Mesendoderm (in vitro differentiated cells): ENCODE results near the gene MGRN1.

Experiments used
- DNase-seq: peaks from one replicate; pipeline ENCODE4 v3.0.0; 2013
- H2AK5ac ChIP-seq: 2 replicates; pipeline ENCODE4 v1.6.1; 2013; ENCODE audit warnings: low read length, inconsistent platforms
- H2BK120ac ChIP-seq: 2 replicates; pipeline ENCODE4 v1.6.1; 2013; ENCODE audit warnings: low read depth, mild to moderate bottlenecking, low read length, moderate library complexity, mixed read lengths
- H2BK15ac ChIP-seq: replicated peaks from 2 replicates; pipeline ENCODE4 v1.6.1; 2013; ENCODE audit warnings: low read depth, mild to moderate bottlenecking, moderate library complexity
- H2BK5ac ChIP-seq: 2 replicates; pipeline ENCODE4 v1.6.1; 2013; ENCODE audit warnings: low read length, inconsistent platforms
- H3K18ac ChIP-seq: 2 replicates; pipeline ENCODE4 v1.6.1; 2013; ENCODE audit warnings: mild to moderate bottlenecking, low read length, mixed read lengths
- H3K23ac ChIP-seq: one replicate; pipeline ENCODE4 v1.6.1; 2013; ENCODE audit warnings: low read length
- H3K27ac ChIP-seq: 2 replicates; pipeline ENCODE4 v1.5.1; 2013; ENCODE audit warnings: low read depth, mild to moderate bottlenecking, inconsistent platforms, low read length, moderate library complexity
- H3K27me3 ChIP-seq: 2 replicates; pipeline ENCODE4 v1.6.1; 2013; ENCODE audit warnings: low read length, control low read depth, mild to moderate bottlenecking, inconsistent platforms; ENCODE audit not compliant: insufficient read depth, poor library complexity
- H3K36me3 ChIP-seq: 2 replicates; pipeline ENCODE4 v1.6.1; 2013; ENCODE audit warnings: low read length, inconsistent platforms; ENCODE audit not compliant: control insufficient read depth, insufficient read depth
- H3K4ac ChIP-seq: one replicate; pipeline ENCODE4 v1.6.1; 2013; ENCODE audit warnings: low read depth, mild to moderate bottlenecking, low read length, moderate library complexity
- H3K4me1 ChIP-seq: 2 replicates; pipeline ENCODE4 v1.6.1; 2013; ENCODE audit warnings: low read depth, low read length, inconsistent platforms; ENCODE audit not compliant: control insufficient read depth
- H3K4me2 ChIP-seq: 2 replicates; pipeline ENCODE4 v1.6.1; 2013; ENCODE audit warnings: low read length
- H3K4me3 ChIP-seq: 2 replicates; pipeline ENCODE4 v1.5.1; 2013; ENCODE audit warnings: mild to moderate bottlenecking, low read length
- H3K56ac ChIP-seq: one replicate; pipeline ENCODE4 v1.6.1; 2013; ENCODE audit warnings: low read length
- H3K79me1 ChIP-seq: 2 replicates; pipeline ENCODE4 v1.6.1; 2013; ENCODE audit warnings: low read length, inconsistent platforms
- H3K79me2 ChIP-seq: 2 replicates; pipeline ENCODE4 v1.6.1; 2013; ENCODE audit warnings: mild to moderate bottlenecking, low read length; ENCODE audit not compliant: control insufficient read depth, insufficient read depth
- H3K9ac ChIP-seq: 2 replicates; pipeline ENCODE4 v1.6.1; 2013; ENCODE audit warnings: low read length, inconsistent platforms
- H4K5ac ChIP-seq: one replicate; pipeline ENCODE4 v1.6.1; 2013; ENCODE audit warnings: low read length
- H4K8ac ChIP-seq: one replicate; pipeline ENCODE4 v1.6.1; 2013; ENCODE audit warnings: low read depth, mild to moderate bottlenecking, control low read depth, low read length, moderate library complexity
- WGBS: extraction: QIAGEN DNeasy Blood & Tissue Kit; methylation state at CpG from one replicate; pipeline ENCODE4 v1.1.7; 2013; ENCODE audit warnings: low lambda C conversion rate, missing lambda C conversion rate; ENCODE audit not compliant: insufficient coverage; ENCODE audit errors: extremely low coverage; 5-methylcytosine and 5-hydroxymethylcytosine counted together

Gene MGRN1

DNA sequence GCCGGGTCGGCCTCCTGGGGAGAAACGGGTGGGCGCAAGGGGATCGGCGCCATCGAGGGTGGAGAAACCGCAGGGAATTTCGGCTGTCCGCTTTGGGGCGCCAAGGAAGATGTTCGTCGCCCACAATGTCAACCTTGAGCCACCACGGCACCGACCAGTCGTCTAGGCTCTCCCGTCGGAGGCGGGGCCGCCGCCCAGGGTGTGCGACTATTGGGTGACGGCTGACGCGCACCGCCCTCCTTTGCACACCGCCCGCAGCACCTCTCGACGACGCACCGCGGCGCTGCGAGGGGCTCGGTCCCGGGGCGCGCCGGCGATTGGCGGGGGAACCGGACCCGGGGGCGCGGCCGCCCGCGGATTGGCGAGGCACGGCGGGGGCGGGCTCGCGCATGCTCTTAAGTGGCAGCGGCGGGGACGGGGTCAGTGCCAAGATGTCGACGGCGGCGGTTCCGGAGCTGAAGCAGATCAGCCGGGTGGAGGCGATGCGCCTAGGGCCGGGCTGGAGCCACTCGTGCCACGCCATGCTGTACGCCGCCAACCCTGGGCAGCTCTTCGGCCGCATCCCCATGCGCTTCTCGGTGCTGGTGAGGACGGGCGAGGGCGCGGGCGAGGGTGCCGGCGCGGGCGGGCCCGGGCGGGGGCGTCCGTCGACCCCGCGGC, 68.8 kb downstream of the MGRN1 start, which contains the start of gene NUDT16L1:
TSS of gene NUDT16L1 (plus strand) at position 267 of the 660 bp plus-strand sequence. CDS start at position 432, 165 bp downstream.
- Histone ChIP-seq H3K4me1 (no peaks in the 10 kb centered on the region), H3K56ac (peak within 1 kb of the TSS; percentile 98), H3K4me2 (peak within 1 kb of the TSS; percentile 93), H3K79me2 (no peaks in the 10 kb centered on the region), H2BK15ac (no peak within 1 kb of the TSS), H3K4me3 (peak within 1 kb of the TSS; percentile 93), H3K4ac (no peak within 1 kb of the TSS), H4K8ac (no peak within 1 kb of the TSS), H2BK120ac (no peak within 1 kb of the TSS), H3K23ac (peak within 1 kb of the TSS; percentile 45), H3K36me3 (no peaks in the 10 kb centered on the region), H3K9ac (peak within 1 kb of the TSS; percentile 92), H3K79me1 (peaks cover 2% of the 10 kb centered on the region), H3K27me3 (no peaks in the 10 kb centered on the region), H3K27ac (peak within 1 kb of the TSS; percentile 42), H3K18ac (peak within 1 kb of the TSS; percentile 16), H4K5ac (no peak within 1 kb of the TSS), H2AK5ac (no peak within 1 kb of the TSS), H2BK5ac (no peak within 1 kb of the TSS)
- no CpG with 5 or more reads among the region's 91 CpGs for WGBS
- peak; percentile 97 for DNase-seq

DNA sequence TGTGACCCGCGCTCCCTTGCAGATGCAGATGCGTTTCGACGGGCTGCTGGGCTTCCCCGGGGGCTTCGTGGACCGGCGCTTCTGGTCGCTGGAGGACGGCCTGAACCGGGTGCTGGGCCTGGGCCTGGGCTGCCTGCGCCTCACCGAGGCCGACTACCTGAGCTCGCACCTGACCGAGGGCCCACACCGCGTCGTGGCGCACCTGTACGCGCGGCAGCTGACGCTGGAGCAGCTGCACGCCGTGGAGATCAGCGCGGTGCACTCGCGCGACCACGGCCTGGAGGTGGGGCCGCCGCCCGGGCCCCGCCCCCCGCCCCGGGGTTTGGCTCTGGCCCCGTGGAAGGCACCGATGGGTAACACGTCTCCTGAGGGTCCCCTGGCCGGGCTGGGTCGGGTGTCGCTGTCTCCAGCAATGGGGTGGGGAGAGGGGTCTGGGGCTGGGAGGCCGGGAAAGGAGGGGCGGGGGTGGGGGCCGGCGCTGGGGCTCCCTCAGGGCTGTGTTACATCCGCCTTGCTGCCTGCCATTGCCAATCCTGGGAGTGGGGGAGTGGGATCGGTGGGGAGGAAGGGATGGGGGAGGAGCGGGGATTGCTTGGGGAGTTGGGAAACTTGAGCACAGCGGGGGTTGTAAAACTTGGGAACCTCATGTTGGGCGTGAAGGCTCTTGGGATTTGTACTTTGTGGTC, 69.5 kb downstream of the MGRN1 start:
- Histone ChIP-seq H3K23ac (no peak overlapping the region), H3K27ac (peak overlapping the region; percentile 42), H3K36me3 (no peaks in the 10 kb centered on the region), H3K4me1 (no peaks in the 10 kb centered on the region), H3K4ac (no peak overlapping the region), H3K56ac (peak overlapping the region; percentile 98), H2BK5ac (no peak overlapping the region), H3K79me1 (peaks cover 2% of the 10 kb centered on the region), H2BK15ac (no peak overlapping the region), H3K27me3 (no peaks in the 10 kb centered on the region), H2BK120ac (no peak overlapping the region), H4K5ac (no peak overlapping the region), H3K4me2 (peak overlapping the region; percentile 64), H3K4me3 (peak overlapping the region; percentile 93), H3K9ac (peak overlapping the region; percentile 92), H4K8ac (no peak overlapping the region), H3K18ac (peak overlapping the region; percentile 16), H3K79me2 (no peaks in the 10 kb centered on the region), H2AK5ac (no peak overlapping the region)
- WGBS, result no CpG with 5 or more reads among the region's 54 CpGs
- DNase-seq, result peak; percentile 58

DNA sequence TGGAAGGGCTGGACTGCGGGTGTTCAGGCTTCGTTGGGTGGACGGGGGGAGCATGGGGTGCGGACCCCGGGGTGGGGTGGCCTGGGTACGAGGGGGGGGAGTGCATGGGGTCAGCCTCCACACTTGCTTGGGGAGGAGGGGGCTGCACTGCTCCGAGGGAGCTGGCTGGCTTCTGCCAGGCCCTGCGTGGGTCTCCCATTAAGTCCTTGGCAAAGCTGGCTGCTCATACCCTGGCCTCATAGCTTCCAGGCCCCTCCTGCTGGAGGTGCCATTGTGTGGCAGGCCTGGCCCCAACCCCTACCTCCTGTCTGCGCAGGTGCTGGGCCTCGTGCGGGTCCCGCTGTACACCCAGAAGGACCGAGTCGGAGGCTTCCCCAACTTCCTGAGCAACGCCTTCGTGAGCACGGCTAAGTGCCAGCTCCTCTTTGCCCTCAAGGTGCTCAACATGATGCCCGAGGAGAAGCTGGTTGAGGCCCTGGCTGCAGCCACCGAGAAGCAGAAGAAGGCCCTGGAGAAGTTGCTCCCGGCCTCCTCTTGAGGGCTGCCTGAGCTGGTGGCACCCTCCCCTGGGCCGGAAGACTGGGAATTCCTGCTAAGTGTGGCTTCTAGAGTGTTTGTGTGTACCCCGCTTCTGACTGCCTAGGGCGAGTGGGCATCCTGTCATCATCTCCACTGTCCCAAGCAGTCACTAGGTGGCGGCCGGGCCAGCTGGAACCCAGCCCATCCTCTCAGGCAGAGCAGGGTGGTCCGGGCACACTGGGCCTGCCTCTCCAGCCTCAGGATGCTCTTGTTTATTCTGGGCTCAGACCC, 70.2 kb downstream of the MGRN1 start:
- no peak overlapping the region for H2AK5ac ChIP-seq
- H2BK15ac ChIP-seq, result no peak overlapping the region
- peaks cover 2% of the 10 kb centered on the region for H3K79me1 ChIP-seq
- H3K4me2 ChIP-seq, result no peak overlapping the region
- no CpG with 5 or more reads among the region's 26 CpGs for WGBS
- H3K4ac ChIP-seq, result no peak overlapping the region
- no peak overlapping the region for H4K8ac ChIP-seq
- peak; percentile 23 for DNase-seq
- no peaks in the 10 kb centered on the region for H3K27me3 ChIP-seq
- no peak overlapping the region for H3K23ac ChIP-seq
- H3K9ac ChIP-seq, result no peak overlapping the region
- no peak overlapping the region for H4K5ac ChIP-seq
- no peak overlapping the region for H3K4me3 ChIP-seq
- peak overlapping the region; percentile 52 for H3K56ac ChIP-seq
- H2BK120ac ChIP-seq, result no peak overlapping the region
- H3K4me1 ChIP-seq, result no peaks in the 10 kb centered on the region
- H3K27ac ChIP-seq, result no peak overlapping the region
- no peak overlapping the region for H3K18ac ChIP-seq
- H3K36me3 ChIP-seq, result no peaks in the 10 kb centered on the region
- H2BK5ac ChIP-seq, result no peak overlapping the region
- no peaks in the 10 kb centered on the region for H3K79me2 ChIP-seq

- Histone ChIP-seq H3K27me3 (no peaks in the 10 kb centered on the region), H3K4ac (no peak overlapping the region), H3K23ac (no peak overlapping the region), H4K8ac (no peak overlapping the region), H2BK5ac (no peak overlapping the region), H2BK120ac (no peak overlapping the region), H2AK5ac (no peak overlapping the region), H3K36me3 (peaks cover 4% of the 10 kb centered on the region), H3K9ac (no peak overlapping the region), H3K4me1 (no peaks in the 10 kb centered on the region), H2BK15ac (no peak overlapping the region), H3K18ac (no peak overlapping the region), H3K79me1 (peaks cover 2% of the 10 kb centered on the region), H3K27ac (no peak overlapping the region), H3K4me3 (no peak overlapping the region), H3K56ac (no peak overlapping the region), H3K79me2 (no peaks in the 10 kb centered on the region), H3K4me2 (no peak overlapping the region), H4K5ac (no peak overlapping the region)
- WGBS, result no CpG with 5 or more reads among the region's 12 CpGs
- no peak for DNase-seq
Observed at GRCh38 chr16:4695473-4696171, 71.0 kb downstream of the MGRN1 start.

- DNase-seq, result no peak
- Histone ChIP-seq H3K4ac (no peak overlapping the region), H2BK5ac (no peak overlapping the region), H3K9ac (no peak overlapping the region), H3K4me1 (no peaks in the 10 kb centered on the region), H3K18ac (no peak overlapping the region), H2BK120ac (no peak overlapping the region), H3K79me1 (peaks cover 2% of the 10 kb centered on the region), H3K23ac (no peak overlapping the region), H3K4me2 (no peak overlapping the region), H2AK5ac (no peak overlapping the region), H4K5ac (no peak overlapping the region), H2BK15ac (no peak overlapping the region), H3K27me3 (no peaks in the 10 kb centered on the region), H3K56ac (no peak overlapping the region), H3K27ac (no peak overlapping the region), H3K36me3 (peaks cover 4% of the 10 kb centered on the region), H3K4me3 (no peak overlapping the region), H4K8ac (no peak overlapping the region), H3K79me2 (no peaks in the 10 kb centered on the region)
- WGBS, result no CpG with 5 or more reads among the region's 19 CpGs
Observed at GRCh38 chr16:4696172-4696904, 71.7 kb downstream of the MGRN1 start.
